Ishikawa (cell line): ENCODE results near the gene SLC16A4.

ENCODE experiments used
- CEBPB ChIP-seq: IDR thresholded peaks from 2 replicates; pipeline ENCODE4 v1.6.1; 2012
- CREB1 ChIP-seq: IDR thresholded peaks from 2 replicates; pipeline ENCODE4 v1.6.1; 2012; ENCODE audit warnings: low read depth
- EGR1 ChIP-seq: IDR thresholded peaks from 2 replicates; pipeline ENCODE4 v1.6.1; 2012
- EP300 ChIP-seq: IDR thresholded peaks from 2 replicates; pipeline ENCODE4 v1.6.1; 2012; ENCODE audit warnings: borderline replicate concordance
- FOXM1 ChIP-seq: IDR thresholded peaks from 2 replicates; pipeline ENCODE4 v1.6.1; 2012; ENCODE audit warnings: low read depth, borderline replicate concordance
- NFIC ChIP-seq: IDR thresholded peaks from 2 replicates; pipeline ENCODE4 v1.6.1; 2012
- RAD21 ChIP-seq: IDR thresholded peaks from 2 replicates; pipeline ENCODE4 v1.6.1; 2012; ENCODE audit warnings: low read depth
- TAF1 ChIP-seq: IDR thresholded peaks from 2 replicates; pipeline ENCODE4 v1.6.1; 2012; ENCODE audit warnings: low read depth, mild to moderate bottlenecking
- TCF12 ChIP-seq: IDR thresholded peaks from 2 replicates; pipeline ENCODE4 v1.6.1; 2012; ENCODE audit warnings: low read depth
- TEAD4 ChIP-seq: IDR thresholded peaks from 2 replicates; pipeline ENCODE4 v1.6.1; 2012
- YY1 ChIP-seq: IDR thresholded peaks from 2 replicates; pipeline ENCODE4 v1.6.1; 2012; ENCODE audit warnings: low read depth
- TF ChIP-seq, protein P1 (sequence below): IDR thresholded peaks from 2 replicates; pipeline ENCODE4 v1.6.1; 2012
- TF ChIP-seq, protein P2 (sequence below): IDR thresholded peaks from 2 replicates; pipeline ENCODE4 v1.6.1; 2012; ENCODE audit warnings: low read depth, mild to moderate bottlenecking
- TF ChIP-seq, protein P3 (sequence below): IDR thresholded peaks from 2 replicates; pipeline ENCODE4 v1.6.1; 2012

DNA sequence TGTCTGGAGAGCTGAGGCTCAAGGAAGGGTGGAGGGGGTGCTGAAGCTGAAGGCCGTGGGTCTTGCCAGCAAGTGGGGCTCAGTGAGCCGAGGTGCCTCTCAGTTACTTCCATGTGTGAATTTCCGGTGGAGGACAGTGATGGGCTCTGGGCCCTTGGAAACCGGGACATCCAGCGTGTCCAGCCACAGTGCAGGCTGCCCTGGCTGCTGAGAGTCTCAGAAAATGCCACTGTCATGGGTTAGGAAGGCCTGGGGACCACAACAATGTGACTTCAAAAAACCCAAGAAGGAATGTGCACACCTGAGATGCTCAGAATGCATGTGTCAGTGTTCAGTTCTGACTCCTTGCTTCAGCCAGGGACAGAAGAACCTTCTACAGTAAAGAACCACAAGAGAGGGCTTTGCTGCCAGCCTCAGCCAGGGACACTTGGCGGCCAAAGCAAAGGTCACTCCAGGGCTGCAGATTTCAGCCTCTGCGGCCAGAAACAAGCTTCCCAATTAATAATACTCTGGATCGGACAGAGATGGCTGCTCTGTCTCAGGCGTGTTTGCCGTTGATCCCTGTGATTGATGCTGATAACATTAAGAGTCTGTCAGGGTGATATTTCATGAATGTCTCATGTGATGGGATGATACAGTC is 29.3 kb upstream of the SLC16A4 start:
- no peak for TF ChIP-seq YY1
- TF ChIP-seq FOXM1 = no peak
- TF ChIP-seq, protein P1, sequence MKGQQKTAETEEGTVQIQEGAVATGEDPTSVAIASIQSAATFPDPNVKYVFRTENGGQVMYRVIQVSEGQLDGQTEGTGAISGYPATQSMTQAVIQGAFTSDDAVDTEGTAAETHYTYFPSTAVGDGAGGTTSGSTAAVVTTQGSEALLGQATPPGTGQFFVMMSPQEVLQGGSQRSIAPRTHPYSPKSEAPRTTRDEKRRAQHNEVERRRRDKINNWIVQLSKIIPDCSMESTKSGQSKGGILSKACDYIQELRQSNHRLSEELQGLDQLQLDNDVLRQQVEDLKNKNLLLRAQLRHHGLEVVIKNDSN = no peak
- no peak for TF ChIP-seq TAF1
- TF ChIP-seq, protein P2, sequence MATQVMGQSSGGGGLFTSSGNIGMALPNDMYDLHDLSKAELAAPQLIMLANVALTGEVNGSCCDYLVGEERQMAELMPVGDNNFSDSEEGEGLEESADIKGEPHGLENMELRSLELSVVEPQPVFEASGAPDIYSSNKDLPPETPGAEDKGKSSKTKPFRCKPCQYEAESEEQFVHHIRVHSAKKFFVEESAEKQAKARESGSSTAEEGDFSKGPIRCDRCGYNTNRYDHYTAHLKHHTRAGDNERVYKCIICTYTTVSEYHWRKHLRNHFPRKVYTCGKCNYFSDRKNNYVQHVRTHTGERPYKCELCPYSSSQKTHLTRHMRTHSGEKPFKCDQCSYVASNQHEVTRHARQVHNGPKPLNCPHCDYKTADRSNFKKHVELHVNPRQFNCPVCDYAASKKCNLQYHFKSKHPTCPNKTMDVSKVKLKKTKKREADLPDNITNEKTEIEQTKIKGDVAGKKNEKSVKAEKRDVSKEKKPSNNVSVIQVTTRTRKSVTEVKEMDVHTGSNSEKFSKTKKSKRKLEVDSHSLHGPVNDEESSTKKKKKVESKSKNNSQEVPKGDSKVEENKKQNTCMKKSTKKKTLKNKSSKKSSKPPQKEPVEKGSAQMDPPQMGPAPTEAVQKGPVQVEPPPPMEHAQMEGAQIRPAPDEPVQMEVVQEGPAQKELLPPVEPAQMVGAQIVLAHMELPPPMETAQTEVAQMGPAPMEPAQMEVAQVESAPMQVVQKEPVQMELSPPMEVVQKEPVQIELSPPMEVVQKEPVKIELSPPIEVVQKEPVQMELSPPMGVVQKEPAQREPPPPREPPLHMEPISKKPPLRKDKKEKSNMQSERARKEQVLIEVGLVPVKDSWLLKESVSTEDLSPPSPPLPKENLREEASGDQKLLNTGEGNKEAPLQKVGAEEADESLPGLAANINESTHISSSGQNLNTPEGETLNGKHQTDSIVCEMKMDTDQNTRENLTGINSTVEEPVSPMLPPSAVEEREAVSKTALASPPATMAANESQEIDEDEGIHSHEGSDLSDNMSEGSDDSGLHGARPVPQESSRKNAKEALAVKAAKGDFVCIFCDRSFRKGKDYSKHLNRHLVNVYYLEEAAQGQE = no peak
- TF ChIP-seq EP300 = no peak
- TF ChIP-seq CEBPB = no peak
- no peak for TF ChIP-seq EGR1
- no peak for TF ChIP-seq TEAD4
- TF ChIP-seq, protein P3, sequence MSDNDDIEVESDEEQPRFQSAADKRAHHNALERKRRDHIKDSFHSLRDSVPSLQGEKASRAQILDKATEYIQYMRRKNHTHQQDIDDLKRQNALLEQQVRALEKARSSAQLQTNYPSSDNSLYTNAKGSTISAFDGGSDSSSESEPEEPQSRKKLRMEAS = no peak
- TF ChIP-seq RAD21 = no peak
- TF ChIP-seq TCF12 = no peak
- TF ChIP-seq CREB1 = no peak
- TF ChIP-seq NFIC = no peak
